Mesenteric fat pad (tissue), 1 donor: ENCODE data around the gene STAB1. TPM values are rescaled to one million over a fixed set of nuclear protein-coding genes. Genes with fewer than 3 reads are reported as not detected.

ENCODE experiments used
- DNase-seq: peaks from one replicate; pipeline ENCODE4 v3.0.0-alpha.2; 2020; ENCODE audit warnings: low spot score
- total RNA-seq: library from RNA; stranded (reverse); fragmentation: NEBNext Ultra II Directional; extraction: Animal tissue kit (Norgen Biotek cat#: 25700); gene quantifications from one replicate; pipeline ENCODE4 v1.2.1, GENCODE V29; 2021
- donor health status: DM: yes; HTN: yes; CAD: no.

The STAB1 gene
- total RNA-seq, 1 donor from 2014 or later: 557 TPM

- DNase-seq: no peak
Observed at GRCh38 chr3:52561028-52561747, 66.0 kb downstream of the STAB1 start.

DNA sequence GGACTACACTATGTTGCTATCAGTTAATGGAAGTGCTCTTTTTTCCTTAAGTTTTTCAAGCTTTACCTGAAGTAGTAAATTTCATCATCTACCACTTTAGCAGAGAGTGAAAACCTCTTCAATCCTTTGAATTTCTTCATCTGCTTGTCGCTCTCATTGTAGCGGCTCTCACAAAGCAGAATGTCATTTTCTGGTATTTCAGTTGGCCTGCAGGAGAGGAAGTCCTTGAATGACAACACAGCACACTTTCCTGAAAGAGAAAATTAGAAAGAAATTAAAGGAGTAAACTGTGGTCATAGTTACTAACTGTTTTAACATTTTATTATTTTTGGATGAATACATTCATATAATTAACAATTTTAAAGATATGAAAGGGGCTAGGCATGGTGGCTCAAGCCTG is 68.8 kb downstream of the STAB1 start:
- DNase-seq: no peak

DNA sequence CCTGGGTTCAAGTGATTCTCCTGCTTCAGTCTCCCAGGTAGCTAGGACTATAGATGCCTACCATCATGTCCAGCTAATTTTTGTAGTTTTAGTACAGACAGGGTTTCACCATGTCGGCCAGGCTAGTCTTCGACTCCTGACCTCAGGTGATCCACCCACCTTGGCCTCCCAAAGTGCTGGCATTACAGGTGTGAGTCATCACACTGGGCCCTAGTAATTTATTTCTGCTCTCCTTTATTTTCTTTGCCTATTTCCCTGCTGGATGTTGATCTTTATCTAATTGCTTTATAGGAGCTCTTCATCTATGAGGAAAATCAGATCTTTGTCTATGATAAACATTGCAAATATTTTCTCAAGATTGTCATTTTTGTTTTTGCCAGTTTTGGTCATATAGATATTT is 72.9 kb downstream of the STAB1 start:
- DNase-seq: no peak

DNA sequence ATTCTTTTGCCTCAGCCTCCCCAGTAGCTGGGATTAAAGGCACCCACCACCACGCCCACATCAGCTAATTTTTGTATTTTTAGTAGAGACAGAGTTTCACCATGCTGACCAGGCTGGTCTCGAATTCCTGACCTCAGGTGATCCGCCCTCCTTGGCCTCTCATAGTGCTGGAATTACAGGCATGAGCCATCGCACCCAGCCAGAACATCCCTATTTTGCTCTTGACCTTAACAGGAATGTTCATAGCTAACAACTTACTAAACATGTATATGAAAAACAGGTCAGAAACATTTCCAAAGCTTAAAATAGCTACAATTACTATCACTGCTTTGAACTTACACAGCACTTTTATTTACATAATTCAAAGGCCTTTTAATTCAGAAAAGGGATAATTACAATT is 74.9 kb downstream of the STAB1 start:
- DNase-seq: no peak

- no peak for DNase-seq
Observed at GRCh38 chr3:52572221-52572620, 77.1 kb downstream of the STAB1 start.

Other genes with a start within 250 kb of the STAB1 start
- 26.8 TPM for gene PPM1M, start 249.6 kb upstream of the STAB1 start, total RNA-seq
- gene WDR82, start 216.7 kb upstream of the STAB1 start, total RNA-seq: 52.7 TPM
- 14.1 TPM for gene GLYCTK, start 207.5 kb upstream of the STAB1 start, total RNA-seq
- 9.9 TPM for gene DNAH1, start 179.0 kb upstream of the STAB1 start, total RNA-seq
- gene BAP1, start 85.3 kb upstream of the STAB1 start, total RNA-seq: 66.6 TPM
- 10.1 TPM for gene PHF7, start 84.7 kb upstream of the STAB1 start, total RNA-seq
- 144 TPM for gene SEMA3G, start 50.2 kb upstream of the STAB1 start, total RNA-seq
- gene TNNC1, start 41.3 kb upstream of the STAB1 start, total RNA-seq: not detected
- 71.6 TPM for gene NISCH, start 39.7 kb upstream of the STAB1 start, total RNA-seq
- 38.5 TPM for gene NT5DC2, start 38.5 kb downstream of the STAB1 start, total RNA-seq
- 23.2 TPM for gene UQCC5, start 41.3 kb downstream of the STAB1 start, total RNA-seq
- gene PBRM1, start 190.6 kb downstream of the STAB1 start, total RNA-seq: 94.0 TPM
- 113 TPM for gene GNL3, start 190.7 kb downstream of the STAB1 start, total RNA-seq
- 33.2 TPM for gene GLT8D1, start 210.5 kb downstream of the STAB1 start, total RNA-seq
- 65.7 TPM for gene SPCS1, start 210.8 kb downstream of the STAB1 start, total RNA-seq